ENCODE data around the gene RAET1L.
A peak's percentile ranks its signal among the peaks of the same experiment; 100 is the strongest.
"Not testable (repeated sequence)": the region's sequence is repeated elsewhere in the genome, so short reads cannot be mapped to it uniquely, and the experiment has no call there.

The RAET1L gene

GRCh38 chr6:150013785-150014622 is 11.3 kb downstream of the RAET1L start:
- not testable (repeated sequence) for H3K4me1 ChIP-seq (ENCODE audit: control insufficient read depth, insufficient read depth, low read length); H3K9me3 ChIP-seq (ENCODE audit: control insufficient read depth, insufficient read depth, low read length); H3K36me3 ChIP-seq (ENCODE audit: control insufficient read depth, insufficient read depth, low read length); H3K9ac ChIP-seq (ENCODE audit: low read depth, low read length)
- H3K27me3 ChIP-seq (ENCODE audit: control insufficient read depth, insufficient read depth, low read length) = peaks cover 92% of the 10 kb centered on the region
- peak overlapping the region; percentile 13 for H3K4me3 ChIP-seq (ENCODE audit: low read depth, low read length)

DNA sequence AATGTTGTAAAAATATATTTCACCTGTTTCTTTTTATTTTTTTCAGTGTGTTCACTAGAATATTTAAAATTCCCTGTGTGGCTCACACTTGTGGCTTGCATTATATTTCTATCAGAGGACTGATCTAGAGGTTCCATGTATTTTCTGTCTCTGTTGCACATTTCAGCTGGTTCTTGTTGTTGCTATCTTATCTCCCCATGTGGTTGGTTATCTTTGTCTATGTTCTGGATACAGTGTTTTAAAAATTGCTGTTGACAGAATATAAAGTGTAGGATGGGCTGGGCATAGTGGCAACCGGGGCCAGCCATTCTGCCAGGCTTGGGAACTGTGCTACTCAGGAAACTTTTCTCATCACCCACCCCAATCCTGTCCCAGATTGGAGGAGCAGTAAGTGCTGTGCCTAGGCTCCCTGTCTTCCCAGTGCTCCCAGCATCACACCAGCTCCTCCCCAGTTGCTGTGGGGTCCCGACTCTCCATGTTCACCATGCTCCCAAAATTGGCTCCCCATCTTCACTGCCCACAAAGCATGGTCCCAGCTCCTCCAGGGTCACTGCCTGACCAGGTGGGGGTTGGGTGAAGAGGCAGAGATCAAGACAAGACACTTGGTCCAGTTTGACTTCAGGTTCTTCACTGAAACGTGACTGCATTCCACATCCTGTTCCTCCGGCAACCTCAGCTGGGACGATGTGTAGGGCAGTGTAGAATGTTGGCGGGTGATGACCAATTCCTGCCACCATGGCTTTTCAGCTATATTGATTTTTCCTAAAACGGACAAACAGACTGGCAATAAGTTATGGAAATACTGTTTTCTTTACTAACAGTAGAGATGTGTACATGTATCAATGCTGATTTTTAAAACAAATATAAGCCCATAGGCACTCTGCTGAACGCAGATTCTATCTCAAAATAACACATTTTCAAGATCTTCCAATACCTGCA is 12.2 kb downstream of the RAET1L start:
- peak overlapping the region; percentile 13 for H3K4me3 ChIP-seq (ENCODE audit: low read depth, low read length)
- H3K9me3 ChIP-seq (ENCODE audit: control insufficient read depth, insufficient read depth, low read length); H3K4me1 ChIP-seq (ENCODE audit: control insufficient read depth, insufficient read depth, low read length); H3K36me3 ChIP-seq (ENCODE audit: control insufficient read depth, insufficient read depth, low read length); H3K9ac ChIP-seq (ENCODE audit: low read depth, low read length): not testable (repeated sequence)
- peaks cover 92% of the 10 kb centered on the region for H3K27me3 ChIP-seq (ENCODE audit: control insufficient read depth, insufficient read depth, low read length)

GRCh38 chr6:150008588-150008987 is 16.7 kb downstream of the RAET1L start:
- Histone ChIP-seq H3K36me3 (ENCODE audit: control insufficient read depth, insufficient read depth, low read length) (no peaks in the 10 kb centered on the region), H3K9me3 (ENCODE audit: control insufficient read depth, insufficient read depth, low read length) (no peaks in the 10 kb centered on the region), H3K9ac (ENCODE audit: low read depth, low read length) (no peak overlapping the region), H3K4me3 (ENCODE audit: low read depth, low read length) (no peak overlapping the region), H3K27me3 (ENCODE audit: control insufficient read depth, insufficient read depth, low read length) (peaks cover 76% of the 10 kb centered on the region), H3K4me1 (ENCODE audit: control insufficient read depth, insufficient read depth, low read length) (peaks cover 5% of the 10 kb centered on the region)

GRCh38 chr6:150006961-150007464 is 18.3 kb downstream of the RAET1L start:
- no peaks in the 10 kb centered on the region for H3K9me3 ChIP-seq (ENCODE audit: control insufficient read depth, insufficient read depth, low read length)
- H3K36me3 ChIP-seq (ENCODE audit: control insufficient read depth, insufficient read depth, low read length) = no peaks in the 10 kb centered on the region
- H3K27me3 ChIP-seq (ENCODE audit: control insufficient read depth, insufficient read depth, low read length) = peaks cover 74% of the 10 kb centered on the region

GRCh38 chr6:150005761-150006651 is 19.3 kb downstream of the RAET1L start:
- Histone ChIP-seq H3K9me3 (ENCODE audit: control insufficient read depth, insufficient read depth, low read length) (no peaks in the 10 kb centered on the region), H3K4me3 (ENCODE audit: low read depth, low read length) (peak overlapping the region; percentile 72), H3K27me3 (ENCODE audit: control insufficient read depth, insufficient read depth, low read length) (peaks cover 74% of the 10 kb centered on the region), H3K4me1 (ENCODE audit: control insufficient read depth, insufficient read depth, low read length) (peaks cover 5% of the 10 kb centered on the region), H3K36me3 (ENCODE audit: control insufficient read depth, insufficient read depth, low read length) (no peaks in the 10 kb centered on the region), H3K9ac (ENCODE audit: low read depth, low read length) (no peak overlapping the region)

More at GRCh38 chr6:150006961-150007464, 18.3 kb downstream of the RAET1L start:
- peaks cover 5% of the 10 kb centered on the region for H3K4me1 ChIP-seq (ENCODE audit: control insufficient read depth, insufficient read depth, low read length)
- no peak overlapping the region for H3K4me3 ChIP-seq (ENCODE audit: low read depth, low read length)
- no peak overlapping the region for H3K9ac ChIP-seq (ENCODE audit: low read depth, low read length)

DNA sequence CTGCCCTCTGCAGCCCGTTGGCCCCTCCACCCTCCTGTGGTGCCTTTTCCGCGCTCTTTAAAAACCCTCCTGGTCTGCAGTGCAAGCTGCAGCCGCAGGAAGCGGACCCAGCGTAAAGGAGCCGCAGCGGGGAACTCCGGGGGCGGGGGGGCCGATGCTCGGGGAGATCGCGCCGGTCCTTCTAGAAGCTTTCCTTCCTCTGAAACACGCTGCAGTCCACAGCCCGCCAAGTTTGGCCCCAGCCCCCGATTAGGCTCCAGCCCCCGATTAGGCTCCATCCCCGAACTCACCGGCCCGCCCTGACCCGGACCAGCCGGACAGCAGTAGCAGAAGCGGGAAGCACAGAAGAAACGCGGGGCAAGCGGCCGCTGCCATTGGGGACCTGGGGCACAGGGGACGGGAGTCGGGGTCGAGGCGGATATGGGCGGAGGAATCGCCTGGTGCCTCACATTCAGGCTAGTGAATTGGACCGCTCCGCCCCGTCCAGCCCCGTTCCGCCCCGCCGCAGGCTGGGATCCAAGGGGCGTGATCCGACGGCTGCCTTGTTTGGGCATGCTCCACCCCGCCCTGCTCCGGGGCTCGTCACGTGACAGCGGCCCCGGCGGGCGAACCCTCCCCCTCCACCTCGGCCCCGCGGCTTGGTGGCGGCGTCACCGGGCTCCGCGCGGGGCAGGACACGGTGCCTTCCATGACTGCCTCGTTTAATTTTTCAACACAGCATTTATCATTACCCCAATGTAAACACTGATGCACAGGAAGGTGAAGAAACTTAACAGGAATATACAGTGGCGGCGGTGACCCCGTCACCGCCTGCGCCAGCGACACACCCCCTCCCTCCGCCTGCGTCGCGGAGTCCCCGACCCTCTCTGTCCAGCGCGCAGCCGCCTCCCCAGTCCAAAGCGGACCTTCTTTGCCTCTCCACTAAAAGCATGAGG is 20.3 kb downstream of the RAET1L start:
- no peaks in the 10 kb centered on the region for H3K9me3 ChIP-seq (ENCODE audit: control insufficient read depth, insufficient read depth, low read length)
- peaks cover 5% of the 10 kb centered on the region for H3K4me1 ChIP-seq (ENCODE audit: control insufficient read depth, insufficient read depth, low read length)
- H3K9ac ChIP-seq (ENCODE audit: low read depth, low read length) = peak overlapping the region; percentile 37
- H3K27me3 ChIP-seq (ENCODE audit: control insufficient read depth, insufficient read depth, low read length) = peaks cover 75% of the 10 kb centered on the region
- H3K36me3 ChIP-seq (ENCODE audit: control insufficient read depth, insufficient read depth, low read length) = no peaks in the 10 kb centered on the region
- H3K4me3 ChIP-seq (ENCODE audit: low read depth, low read length) = peak overlapping the region; percentile 72

GRCh38 chr6:150004101-150004782 is 21.1 kb downstream of the RAET1L start:
- Histone ChIP-seq H3K27me3 (ENCODE audit: control insufficient read depth, insufficient read depth, low read length) (peaks cover 73% of the 10 kb centered on the region), H3K9ac (ENCODE audit: low read depth, low read length) (peak overlapping the region; percentile 37)

GRCh38 chr6:150003599-150003998 is 21.7 kb downstream of the RAET1L start:
- not testable (repeated sequence) for H3K9ac ChIP-seq (ENCODE audit: low read depth, low read length); H3K4me3 ChIP-seq (ENCODE audit: low read depth, low read length); H3K9me3 ChIP-seq (ENCODE audit: control insufficient read depth, insufficient read depth, low read length); H3K36me3 ChIP-seq (ENCODE audit: control insufficient read depth, insufficient read depth, low read length); H3K4me1 ChIP-seq (ENCODE audit: control insufficient read depth, insufficient read depth, low read length)
- H3K27me3 ChIP-seq (ENCODE audit: control insufficient read depth, insufficient read depth, low read length) = peaks cover 70% of the 10 kb centered on the region

More at GRCh38 chr6:150004101-150004782, 21.1 kb downstream of the RAET1L start:
- Histone ChIP-seq H3K9me3 (ENCODE audit: control insufficient read depth, insufficient read depth, low read length) (no peaks in the 10 kb centered on the region), H3K4me3 (ENCODE audit: low read depth, low read length) (peak overlapping the region; percentile 72), H3K4me1 (ENCODE audit: control insufficient read depth, insufficient read depth, low read length) (peaks cover 5% of the 10 kb centered on the region), H3K36me3 (ENCODE audit: control insufficient read depth, insufficient read depth, low read length) (no peaks in the 10 kb centered on the region)

GRCh38 chr6:150002710-150003109 is 22.6 kb downstream of the RAET1L start:
- H3K4me1 ChIP-seq (ENCODE audit: control insufficient read depth, insufficient read depth, low read length) = peaks cover 5% of the 10 kb centered on the region
- H3K9me3 ChIP-seq (ENCODE audit: control insufficient read depth, insufficient read depth, low read length) = no peaks in the 10 kb centered on the region
- no peak overlapping the region for H3K9ac ChIP-seq (ENCODE audit: low read depth, low read length)
- H3K27me3 ChIP-seq (ENCODE audit: control insufficient read depth, insufficient read depth, low read length) = peaks cover 70% of the 10 kb centered on the region
- H3K36me3 ChIP-seq (ENCODE audit: control insufficient read depth, insufficient read depth, low read length) = no peaks in the 10 kb centered on the region
- H3K4me3 ChIP-seq (ENCODE audit: low read depth, low read length) = no peak overlapping the region
